Measurements from ENCODE around the gene EYA4. TPM values are rescaled to one million over a fixed set of nuclear protein-coding genes. Genes with fewer than 3 reads are reported as not detected.

The EYA4 gene
- total RNA-seq, 1 experiment from 2014 or later: not detected

DNA sequence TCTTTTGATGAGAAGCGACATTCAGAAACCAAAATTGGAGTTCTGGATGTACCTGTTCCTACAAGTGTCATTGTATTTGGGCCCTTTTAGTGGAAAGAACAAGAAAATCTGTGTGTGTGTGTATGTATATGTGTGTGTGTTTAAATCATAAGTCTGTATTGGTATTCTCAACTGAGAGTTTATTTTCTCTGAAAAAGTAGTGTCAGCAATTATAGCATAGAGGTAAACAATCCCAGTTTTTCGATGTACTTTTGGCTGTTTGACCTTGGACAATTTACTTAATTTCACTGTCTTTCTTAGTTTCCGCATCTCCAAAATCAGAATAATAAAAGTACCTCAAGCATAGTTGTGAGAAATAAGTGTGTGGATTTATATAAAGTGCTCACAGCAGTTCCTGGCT lies 57.2 kb downstream of the EYA4 start:
- no peak overlapping the region for H3K27ac Mint-ChIP-seq (ENCODE audit: unreplicated experiment)
- BruUV-seq (replicated peaks): no TSS peak
- POLR2A ChIA-PET: no interaction called here
- Histone ChIP-seq H3K9me3 (no peaks in the 10 kb centered on the region), H3K4me1 (no peaks in the 10 kb centered on the region), H3K36me3 (ENCODE audit: control insufficient read depth, insufficient read depth, low read length) (no peaks in the 10 kb centered on the region), H3K4me3 (ENCODE audit: low read depth, low read length) (no peak overlapping the region), H3K27me3 (replicated peaks; ENCODE audit: control insufficient read depth, insufficient read depth, low read length) (no peaks in the 10 kb centered on the region)
- H3K36me3 Mint-ChIP-seq (ENCODE audit: insufficient read depth, unreplicated experiment): no peaks in the 10 kb centered on the region
- H3K27me3 Mint-ChIP-seq (ENCODE audit: insufficient read depth, unreplicated experiment): peaks cover 12% of the 10 kb centered on the region
- no peaks in the 10 kb centered on the region for H3K4me1 Mint-ChIP-seq (ENCODE audit: low read depth, unreplicated experiment)
- CTCF ChIA-PET: no interaction called here
- no peak for DNase-seq
- H3K4me3 Mint-ChIP-seq (ENCODE audit: unreplicated experiment): no peak overlapping the region
- TF ChIP-seq, protein P1, sequence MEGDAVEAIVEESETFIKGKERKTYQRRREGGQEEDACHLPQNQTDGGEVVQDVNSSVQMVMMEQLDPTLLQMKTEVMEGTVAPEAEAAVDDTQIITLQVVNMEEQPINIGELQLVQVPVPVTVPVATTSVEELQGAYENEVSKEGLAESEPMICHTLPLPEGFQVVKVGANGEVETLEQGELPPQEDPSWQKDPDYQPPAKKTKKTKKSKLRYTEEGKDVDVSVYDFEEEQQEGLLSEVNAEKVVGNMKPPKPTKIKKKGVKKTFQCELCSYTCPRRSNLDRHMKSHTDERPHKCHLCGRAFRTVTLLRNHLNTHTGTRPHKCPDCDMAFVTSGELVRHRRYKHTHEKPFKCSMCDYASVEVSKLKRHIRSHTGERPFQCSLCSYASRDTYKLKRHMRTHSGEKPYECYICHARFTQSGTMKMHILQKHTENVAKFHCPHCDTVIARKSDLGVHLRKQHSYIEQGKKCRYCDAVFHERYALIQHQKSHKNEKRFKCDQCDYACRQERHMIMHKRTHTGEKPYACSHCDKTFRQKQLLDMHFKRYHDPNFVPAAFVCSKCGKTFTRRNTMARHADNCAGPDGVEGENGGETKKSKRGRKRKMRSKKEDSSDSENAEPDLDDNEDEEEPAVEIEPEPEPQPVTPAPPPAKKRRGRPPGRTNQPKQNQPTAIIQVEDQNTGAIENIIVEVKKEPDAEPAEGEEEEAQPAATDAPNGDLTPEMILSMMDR (IDR thresholded peaks at IDR 0.05; ENCODE audit: insufficient read depth in 1 of 2, low read depth in 1 of 2, low read length in 1 of 2, severe bottlenecking in 1 of 2, unreplicated experiment in 1 of 2): no peak
- intact Hi-C loops (cut with micrococcal nuclease; ENCODE audit: unreplicated experiment): no loop called here
- no peaks in the 10 kb centered on the region for H3K9me3 Mint-ChIP-seq (ENCODE audit: unreplicated experiment)

DNA sequence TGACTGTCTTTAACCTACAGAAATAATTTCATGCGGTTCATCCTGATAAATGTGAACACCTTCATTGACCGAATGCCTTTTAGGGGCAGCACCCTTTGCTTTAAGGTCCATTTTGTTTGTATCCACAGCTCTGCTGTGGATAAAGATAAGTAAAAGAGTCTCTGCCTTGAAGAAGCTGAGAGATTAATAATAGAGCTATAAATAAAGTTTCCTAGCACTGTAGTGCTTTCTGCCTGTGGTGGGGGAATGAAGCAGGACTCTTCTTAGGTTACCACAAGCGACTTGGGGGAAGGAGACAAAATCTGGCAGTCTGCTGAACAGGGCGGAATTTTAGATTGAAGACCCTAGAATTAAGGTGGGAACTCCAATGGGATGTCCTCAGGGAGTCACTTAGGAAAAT lies 57.6 kb downstream of the EYA4 start:
- intact Hi-C loops (cut with micrococcal nuclease; ENCODE audit: unreplicated experiment): no loop called here
- no TSS peak for BruUV-seq (replicated peaks)

DNA sequence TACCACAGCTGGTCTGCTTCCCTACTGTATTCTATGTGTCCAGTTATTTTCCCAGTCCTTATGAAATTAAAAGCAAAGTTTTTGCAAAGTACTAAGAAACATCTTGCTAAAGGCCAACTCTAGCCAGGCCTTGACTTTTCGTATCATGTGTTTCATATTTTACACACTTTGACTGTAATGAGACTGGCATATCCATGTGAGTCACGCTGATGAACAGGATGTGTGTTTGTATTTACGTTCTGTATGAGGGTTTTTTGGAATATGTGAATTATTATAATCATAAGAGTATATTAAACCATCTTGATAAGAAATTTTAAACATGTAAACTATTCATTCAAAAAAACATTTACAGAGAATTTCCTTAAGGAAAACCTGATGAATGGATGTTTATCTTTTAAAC lies 59.7 kb downstream of the EYA4 start:
- no TSS peak for BruUV-seq (replicated peaks)
- H3K36me3 Mint-ChIP-seq (ENCODE audit: insufficient read depth, unreplicated experiment): no peaks in the 10 kb centered on the region
- ChIA-PET CTCF (no interaction called here), POLR2A (no interaction called here)
- Histone ChIP-seq H3K4me3 (ENCODE audit: low read depth, low read length) (no peak overlapping the region), H3K4me1 (no peaks in the 10 kb centered on the region), H3K27me3 (replicated peaks; ENCODE audit: control insufficient read depth, insufficient read depth, low read length) (no peaks in the 10 kb centered on the region), H3K36me3 (ENCODE audit: control insufficient read depth, insufficient read depth, low read length) (no peaks in the 10 kb centered on the region), H3K9me3 (no peaks in the 10 kb centered on the region)
- TF ChIP-seq, protein P1 (IDR thresholded peaks at IDR 0.05; ENCODE audit: insufficient read depth in 1 of 2, low read depth in 1 of 2, low read length in 1 of 2, severe bottlenecking in 1 of 2, unreplicated experiment in 1 of 2): no peak
- peaks cover 13% of the 10 kb centered on the region for H3K27me3 Mint-ChIP-seq (ENCODE audit: insufficient read depth, unreplicated experiment)
- H3K4me3 Mint-ChIP-seq (ENCODE audit: unreplicated experiment): no peak overlapping the region
- H3K9me3 Mint-ChIP-seq (ENCODE audit: unreplicated experiment): no peaks in the 10 kb centered on the region
- intact Hi-C loops (cut with micrococcal nuclease; ENCODE audit: unreplicated experiment): no loop called here
- no peak for DNase-seq
- no peak overlapping the region for H3K27ac Mint-ChIP-seq (ENCODE audit: unreplicated experiment)
- no peaks in the 10 kb centered on the region for H3K4me1 Mint-ChIP-seq (ENCODE audit: low read depth, unreplicated experiment)

More for the DNA sequence above, 57.6 kb downstream of the EYA4 start:
- Mint-ChIP-seq H3K9me3 (ENCODE audit: unreplicated experiment) (no peaks in the 10 kb centered on the region), H3K27me3 (ENCODE audit: insufficient read depth, unreplicated experiment) (peaks cover 12% of the 10 kb centered on the region), H3K27ac (ENCODE audit: unreplicated experiment) (no peak overlapping the region), H3K4me1 (ENCODE audit: low read depth, unreplicated experiment) (no peaks in the 10 kb centered on the region), H3K4me3 (ENCODE audit: unreplicated experiment) (no peak overlapping the region), H3K36me3 (ENCODE audit: insufficient read depth, unreplicated experiment) (no peaks in the 10 kb centered on the region)
- Histone ChIP-seq H3K4me3 (ENCODE audit: low read depth, low read length) (no peak overlapping the region), H3K36me3 (ENCODE audit: control insufficient read depth, insufficient read depth, low read length) (no peaks in the 10 kb centered on the region), H3K4me1 (no peaks in the 10 kb centered on the region), H3K27me3 (replicated peaks; ENCODE audit: control insufficient read depth, insufficient read depth, low read length) (no peaks in the 10 kb centered on the region), H3K9me3 (no peaks in the 10 kb centered on the region)
- ChIA-PET POLR2A (no interaction called here), CTCF (no interaction called here)
- TF ChIP-seq, protein P1 (IDR thresholded peaks at IDR 0.05; ENCODE audit: insufficient read depth in 1 of 2, low read depth in 1 of 2, low read length in 1 of 2, severe bottlenecking in 1 of 2, unreplicated experiment in 1 of 2): no peak
- no peak for DNase-seq
